Activated CD4-positive, alpha-beta T cell treated with anti-CD3 and anti-CD28 coated beads, Interleukin-2, amount 10 ng/mL, durations not matched to agents 24 days and 14 days (primary cell): ENCODE measurements around the gene TBATA. TPM values are rescaled to one million over a fixed set of nuclear protein-coding genes. Genes with fewer than 3 reads are reported as not detected.

Experiments used
- DNase-seq: peaks from one replicate; pipeline ENCODE4 v3.0.0; 2022
- H3K27ac Mint-ChIP-seq: one replicate; pipeline ENCODE4 v1.8.0; 2022; ENCODE audit warnings: mild to moderate bottlenecking, mixed read lengths
- H3K27me3 Mint-ChIP-seq: one replicate; pipeline ENCODE4 v1.8.0; 2022; ENCODE audit warnings: mixed read lengths
- H3K36me3 Mint-ChIP-seq: one replicate; pipeline ENCODE4 v1.8.0; 2022; ENCODE audit warnings: low read depth, mild to moderate bottlenecking, mixed read lengths
- H3K4me1 Mint-ChIP-seq: one replicate; pipeline ENCODE4 v1.8.0; 2021; ENCODE audit warnings: mixed read lengths
- H3K4me3 Mint-ChIP-seq: one replicate; pipeline ENCODE4 v1.8.0; 2022; ENCODE audit warnings: mild to moderate bottlenecking, moderate library complexity, mixed read lengths
- H3K9me3 Mint-ChIP-seq: one replicate; pipeline ENCODE4 v1.8.0; 2021; ENCODE audit warnings: mixed read lengths
- intact Hi-C: fragments of 100-400 bp; cut with micrococcal nuclease; formaldehyde crosslinking; loops from one replicate; pipeline ENCODE4 v1.15.1; 2023
- total RNA-seq: library from RNA; stranded (reverse); gene quantifications from 2 replicates; pipeline ENCODE4 v1.2.3, GENCODE V29; 2022

Gene TBATA
- total RNA-seq, 1 donor from 2014 or later: not detected

DNA sequence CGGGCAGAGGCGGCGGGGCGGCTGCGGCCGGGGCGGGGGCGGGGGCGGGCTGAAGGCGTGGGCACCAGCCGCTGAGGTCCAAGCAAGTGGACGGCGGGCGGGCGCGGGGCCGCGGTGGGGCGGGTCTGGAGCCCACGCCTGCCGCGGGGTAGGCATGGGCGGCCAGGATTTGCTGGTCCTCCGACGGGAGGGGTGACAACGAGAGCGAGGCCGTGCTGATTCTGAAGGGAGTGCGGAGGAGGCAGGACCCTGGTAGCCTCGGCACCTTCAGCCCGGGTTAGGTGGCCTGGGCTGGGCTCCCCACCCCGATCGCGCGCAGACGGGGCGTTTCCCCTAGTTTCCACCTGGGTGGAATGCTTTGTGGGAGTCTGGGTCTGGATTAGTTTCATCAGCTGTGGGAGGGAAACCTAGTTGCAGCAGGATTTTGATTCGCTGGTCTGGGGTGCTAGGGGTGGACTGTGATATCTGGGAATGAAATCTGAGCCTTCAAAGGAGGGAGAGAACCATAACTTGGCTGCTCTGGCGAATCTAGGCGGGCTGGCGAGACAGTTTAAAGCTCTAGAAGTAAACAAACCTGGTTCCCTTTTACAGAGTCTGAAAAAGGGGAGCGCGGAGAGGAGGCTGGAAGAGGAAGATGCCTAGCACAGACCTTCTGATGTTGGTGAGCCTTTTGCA lies 31.2 kb upstream of the TBATA start:
- peaks cover 36% of the 10 kb centered on the region for H3K36me3 Mint-ChIP-seq
- peak; percentile 82 for DNase-seq
- no peaks in the 10 kb centered on the region for H3K27me3 Mint-ChIP-seq
- H3K4me3 Mint-ChIP-seq: peak overlapping the region; percentile 97
- H3K4me1 Mint-ChIP-seq: peaks cover 32% of the 10 kb centered on the region
- intact Hi-C loops: loop anchor here (1.0 to 5.0 kb wide), 2 partner anchors 17 to 46 kb away; no protein-coding TSS in a partner anchor
- no peaks in the 10 kb centered on the region for H3K9me3 Mint-ChIP-seq
- peak overlapping the region; percentile 90 for H3K27ac Mint-ChIP-seq

DNA sequence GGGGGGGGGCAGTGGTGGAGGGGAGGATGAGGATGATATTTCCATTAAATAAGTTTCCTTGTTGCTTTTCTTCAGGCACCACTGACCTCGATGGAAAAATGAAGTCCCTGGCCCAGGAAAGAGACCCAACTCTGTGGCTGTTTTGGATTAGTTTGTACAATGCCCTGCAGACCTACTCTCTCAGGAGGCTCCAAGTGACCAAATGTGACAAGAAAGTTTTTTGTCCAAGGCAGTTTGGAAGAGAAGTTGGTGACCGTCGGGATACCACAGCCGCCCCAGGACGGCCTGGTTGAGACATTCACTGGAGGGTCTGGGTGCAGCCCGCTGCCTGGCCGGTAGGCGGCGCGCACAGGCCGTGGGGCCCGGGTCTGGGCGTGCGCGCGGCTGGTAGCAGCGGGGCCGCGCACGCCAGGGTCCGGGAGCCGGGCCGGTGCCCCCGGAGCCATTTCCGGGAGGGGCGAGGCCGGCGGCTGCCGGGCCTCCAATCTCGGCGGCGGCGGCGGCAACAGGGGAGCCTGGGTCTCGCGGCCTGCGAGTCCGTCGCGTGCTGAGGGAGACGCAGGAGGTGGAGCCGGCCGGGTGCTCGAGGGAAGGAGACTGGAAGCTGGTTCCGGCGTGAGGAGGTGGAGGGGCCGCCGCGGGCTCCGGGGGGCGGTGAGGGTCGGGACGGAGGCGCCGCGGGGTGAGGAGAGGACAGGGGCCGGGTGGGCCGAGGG lies 30.5 kb upstream of the TBATA start, which contains the start of gene SGPL1:
TSS of gene SGPL1 (plus strand) at position 445 of the 716 bp plus-strand sequence. CDS start 906 bp downstream, outside the sequence.
- DNase-seq: peak; percentile 96
- intact Hi-C loops: loop anchor here (1.0 to 5.0 kb wide), 4 partner anchors 18 to 265 kb away; no protein-coding TSS in a partner anchor
- H3K9me3 Mint-ChIP-seq: no peaks in the 10 kb centered on the region

DNA sequence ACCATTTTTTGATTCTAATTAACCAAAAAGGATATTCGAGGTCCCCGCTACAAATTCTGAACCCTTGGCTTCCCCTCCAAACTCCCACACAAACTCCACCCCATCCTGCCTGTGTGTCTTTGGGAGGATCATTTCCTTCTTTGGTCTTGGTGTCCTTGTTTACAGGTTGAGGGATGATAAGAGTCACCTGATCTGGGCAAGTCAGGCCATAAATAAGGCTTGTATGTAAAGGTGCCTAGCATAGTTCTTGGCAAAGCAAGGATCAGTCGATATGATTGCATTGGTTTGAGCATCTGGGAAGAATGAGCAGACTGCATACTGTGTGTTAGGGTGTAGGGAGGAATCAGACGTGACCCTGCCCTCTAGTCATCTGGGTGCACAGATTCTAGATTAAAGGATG lies 28.9 kb upstream of the TBATA start:
- Mint-ChIP-seq H3K9me3 (no peaks in the 10 kb centered on the region), H3K27me3 (no peaks in the 10 kb centered on the region), H3K4me3 (peak overlapping the region; percentile 28), H3K27ac (peak overlapping the region; percentile 4), H3K4me1 (peaks cover 21% of the 10 kb centered on the region), H3K36me3 (peaks cover 22% of the 10 kb centered on the region)
- DNase-seq: peak; percentile 53
- intact Hi-C loops: loop anchor here (2.0 kb wide), 1 partner anchor 263 kb away; no protein-coding TSS in a partner anchor

More for the DNA sequence above, 30.5 kb upstream of the TBATA start, which contains the start of gene SGPL1:
- Mint-ChIP-seq H3K27me3 (no peaks in the 10 kb centered on the region), H3K36me3 (peaks cover 30% of the 10 kb centered on the region), H3K27ac (peak within 1 kb of the TSS; percentile 90), H3K4me3 (peak within 1 kb of the TSS; percentile 97), H3K4me1 (peaks cover 26% of the 10 kb centered on the region)

DNA sequence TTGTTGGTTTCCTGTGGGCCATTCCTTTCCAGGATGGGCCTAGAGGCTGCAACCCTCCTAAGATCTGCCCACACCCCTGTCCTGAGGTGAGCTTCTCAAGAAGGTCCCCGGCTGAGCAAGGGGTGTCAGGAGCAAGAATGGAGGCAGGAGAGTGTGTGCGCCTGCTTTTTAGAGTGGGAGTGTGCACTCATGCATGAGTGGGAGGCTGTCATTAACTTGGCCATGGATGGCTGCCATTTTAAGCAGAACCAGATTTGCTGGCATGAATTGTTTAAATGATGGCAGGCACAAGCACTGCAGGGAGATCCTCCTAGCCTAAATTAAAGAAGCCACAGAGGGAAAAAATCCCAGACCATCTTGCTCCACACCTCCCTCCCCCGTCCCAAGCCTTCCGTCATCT lies 27.6 kb upstream of the TBATA start:
- Mint-ChIP-seq H3K27ac (no peak overlapping the region), H3K4me3 (no peak overlapping the region), H3K27me3 (no peaks in the 10 kb centered on the region), H3K4me1 (peaks cover 15% of the 10 kb centered on the region), H3K36me3 (peaks cover 12% of the 10 kb centered on the region), H3K9me3 (no peaks in the 10 kb centered on the region)
- intact Hi-C loops: no loop called here
- DNase-seq: no peak

DNA sequence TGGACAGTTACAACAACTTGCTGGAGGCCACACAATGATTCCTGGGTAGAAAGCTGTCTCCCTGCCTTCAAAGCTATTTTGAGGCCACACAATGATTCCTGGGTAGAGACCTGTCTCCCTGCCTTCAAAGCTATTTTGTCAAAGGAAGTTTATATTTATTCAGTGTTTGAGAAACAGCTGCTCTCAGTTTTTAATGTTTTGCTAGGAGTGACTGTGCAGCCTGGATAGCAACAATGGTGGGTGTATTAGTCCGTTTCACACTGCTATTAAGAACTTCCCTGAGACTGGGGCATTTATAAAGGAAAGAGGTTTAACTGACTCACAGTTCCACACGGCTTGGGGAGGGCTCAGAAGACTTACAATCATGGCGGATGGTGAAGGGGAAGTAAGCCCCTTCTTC lies 26.7 kb upstream of the TBATA start:
- H3K27me3 Mint-ChIP-seq: peaks cover 5% of the 10 kb centered on the region
- H3K27ac Mint-ChIP-seq: no peak overlapping the region
- peaks cover 6% of the 10 kb centered on the region for H3K36me3 Mint-ChIP-seq
- H3K4me1 Mint-ChIP-seq: peaks cover 11% of the 10 kb centered on the region
- intact Hi-C loops: no loop called here
- DNase-seq: no peak
- H3K4me3 Mint-ChIP-seq: no peak overlapping the region
- H3K9me3 Mint-ChIP-seq: peaks cover 4% of the 10 kb centered on the region

DNA sequence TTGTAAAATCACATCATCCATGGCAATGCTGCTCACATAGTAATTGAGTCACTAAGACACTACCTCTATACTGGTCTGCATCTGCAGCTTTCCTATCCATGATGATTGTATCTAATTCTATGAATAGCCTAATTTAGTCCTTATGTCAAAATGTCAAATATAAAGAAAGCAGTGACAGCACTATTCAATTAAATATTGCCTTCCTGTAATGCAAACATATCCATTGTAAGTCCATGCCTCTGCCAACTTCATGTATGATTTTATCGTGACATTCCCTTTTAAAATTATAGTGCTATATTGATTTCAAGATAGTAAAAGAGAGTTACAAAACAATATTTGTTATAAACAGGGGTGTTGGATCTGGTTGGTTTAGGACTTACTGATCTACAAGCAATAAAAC lies 25.8 kb upstream of the TBATA start:
- peaks cover 4% of the 10 kb centered on the region for H3K9me3 Mint-ChIP-seq
- no peak for DNase-seq
- no peak overlapping the region for H3K27ac Mint-ChIP-seq
- peaks cover 6% of the 10 kb centered on the region for H3K4me1 Mint-ChIP-seq
- H3K27me3 Mint-ChIP-seq: peaks cover 6% of the 10 kb centered on the region
- H3K4me3 Mint-ChIP-seq: no peak overlapping the region
- no peaks in the 10 kb centered on the region for H3K36me3 Mint-ChIP-seq
- intact Hi-C loops: no loop called here

DNA sequence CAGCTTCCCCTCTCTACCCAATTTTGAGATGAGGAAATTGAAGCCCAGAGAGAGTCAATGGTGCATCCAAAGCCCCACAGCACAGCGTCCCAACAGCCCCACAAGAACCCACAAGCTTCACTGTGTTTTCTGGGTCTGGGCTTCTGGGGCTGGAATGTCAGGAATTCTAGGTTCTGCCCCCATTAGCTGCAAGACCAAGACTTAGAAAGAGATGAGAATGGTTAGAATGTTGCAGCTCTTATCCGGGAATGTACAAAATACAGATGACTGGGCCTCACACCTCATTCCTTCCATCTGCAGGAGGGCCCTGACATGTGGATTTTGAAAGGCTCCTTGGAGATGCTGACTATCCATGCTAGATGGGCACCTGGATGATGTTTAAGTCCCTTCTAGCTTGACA lies 24.5 kb upstream of the TBATA start:
- H3K9me3 Mint-ChIP-seq: peaks cover 8% of the 10 kb centered on the region
- intact Hi-C loops: no loop called here
- no peak overlapping the region for H3K27ac Mint-ChIP-seq
- DNase-seq: no peak
- H3K27me3 Mint-ChIP-seq: peaks cover 9% of the 10 kb centered on the region
- no peak overlapping the region for H3K4me3 Mint-ChIP-seq
- no peaks in the 10 kb centered on the region for H3K36me3 Mint-ChIP-seq
- peaks cover 3% of the 10 kb centered on the region for H3K4me1 Mint-ChIP-seq

DNA sequence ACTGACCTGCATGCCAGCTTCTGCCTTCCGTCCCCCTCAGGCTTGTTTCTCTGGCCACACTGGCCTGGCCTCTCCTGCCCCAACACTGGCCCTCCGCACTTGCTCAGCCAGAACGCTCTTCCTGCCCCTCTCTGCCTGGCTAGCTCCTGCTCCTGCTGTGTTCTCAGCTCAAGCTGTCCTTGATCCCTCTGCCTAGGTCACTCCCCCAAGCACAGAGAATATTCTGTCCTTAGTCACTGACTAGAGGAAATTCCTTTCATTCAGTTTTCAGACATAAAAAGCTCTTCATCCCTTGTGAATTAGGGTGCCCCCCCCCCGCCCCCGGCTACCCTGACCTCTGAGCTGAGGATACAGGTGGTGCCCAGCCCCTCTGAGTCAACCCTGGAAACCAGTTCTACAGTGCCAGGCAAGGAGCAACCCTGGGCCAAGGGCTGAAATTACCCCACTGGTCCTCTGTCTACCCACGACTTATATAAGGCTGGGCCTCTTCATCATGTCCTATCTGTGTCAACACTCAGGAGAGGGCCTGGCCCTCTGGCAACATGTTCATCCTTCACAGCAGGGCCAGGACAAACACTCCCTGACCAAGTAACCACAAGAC lies 23.9 kb upstream of the TBATA start:
- H3K27ac Mint-ChIP-seq: no peak overlapping the region

DNA sequence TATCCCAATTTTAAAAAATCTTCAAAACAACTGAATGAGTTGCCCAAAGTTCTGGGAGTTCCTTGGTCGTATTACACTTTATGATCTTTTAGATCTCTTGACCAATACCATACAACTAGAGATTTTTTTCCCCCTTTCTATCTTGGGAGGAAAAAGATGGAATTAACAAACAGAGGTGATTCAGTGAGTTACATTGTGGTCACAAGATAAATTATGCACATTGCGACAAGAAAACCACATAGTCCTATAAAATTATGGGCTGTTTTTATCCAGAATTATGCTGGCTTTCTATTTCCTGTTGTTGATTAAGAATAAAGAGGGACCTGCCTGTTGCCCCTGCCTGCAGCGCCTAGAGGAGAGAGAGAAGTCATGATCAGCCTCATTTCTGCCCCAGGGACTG lies 22.4 kb upstream of the TBATA start:
- Mint-ChIP-seq H3K4me1 (no peaks in the 10 kb centered on the region), H3K4me3 (no peak overlapping the region), H3K27ac (no peak overlapping the region), H3K9me3 (peaks cover 8% of the 10 kb centered on the region), H3K36me3 (no peaks in the 10 kb centered on the region), H3K27me3 (peaks cover 16% of the 10 kb centered on the region)
- intact Hi-C loops: no loop called here
- no peak for DNase-seq

More for the DNA sequence above, 23.9 kb upstream of the TBATA start:
- intact Hi-C loops: no loop called here
- H3K27me3 Mint-ChIP-seq: peaks cover 11% of the 10 kb centered on the region
- H3K36me3 Mint-ChIP-seq: no peaks in the 10 kb centered on the region
- peaks cover under 1% of the 10 kb centered on the region for H3K4me1 Mint-ChIP-seq
- DNase-seq: no peak
- no peak overlapping the region for H3K4me3 Mint-ChIP-seq
- H3K9me3 Mint-ChIP-seq: peaks cover 8% of the 10 kb centered on the region

DNA sequence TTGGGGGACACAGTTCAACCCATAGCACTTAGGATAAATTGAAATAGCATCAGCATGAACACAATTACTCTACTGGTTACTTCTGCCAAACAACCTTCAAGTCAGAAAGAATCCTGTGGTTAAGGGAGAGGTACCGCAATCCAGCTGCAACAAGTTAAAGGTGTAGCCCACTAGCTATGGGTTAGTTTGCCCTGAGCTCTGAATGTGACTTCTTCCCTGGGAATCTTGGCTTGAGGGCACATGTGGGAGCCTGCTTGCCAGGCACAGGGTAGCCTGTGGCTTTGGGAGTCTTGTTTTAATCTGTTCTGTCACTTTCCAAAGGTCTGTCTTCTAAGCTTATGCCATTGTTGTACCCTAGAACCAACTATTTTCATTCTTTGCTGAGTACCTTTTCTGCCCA lies 21.7 kb upstream of the TBATA start:
- H3K4me1 Mint-ChIP-seq: no peaks in the 10 kb centered on the region
- no peaks in the 10 kb centered on the region for H3K36me3 Mint-ChIP-seq
- no peak overlapping the region for H3K4me3 Mint-ChIP-seq
- peak; percentile 41 for DNase-seq
- intact Hi-C loops: no loop called here
- peaks cover 23% of the 10 kb centered on the region for H3K27me3 Mint-ChIP-seq
- peaks cover 8% of the 10 kb centered on the region for H3K9me3 Mint-ChIP-seq
- no peak overlapping the region for H3K27ac Mint-ChIP-seq

DNA sequence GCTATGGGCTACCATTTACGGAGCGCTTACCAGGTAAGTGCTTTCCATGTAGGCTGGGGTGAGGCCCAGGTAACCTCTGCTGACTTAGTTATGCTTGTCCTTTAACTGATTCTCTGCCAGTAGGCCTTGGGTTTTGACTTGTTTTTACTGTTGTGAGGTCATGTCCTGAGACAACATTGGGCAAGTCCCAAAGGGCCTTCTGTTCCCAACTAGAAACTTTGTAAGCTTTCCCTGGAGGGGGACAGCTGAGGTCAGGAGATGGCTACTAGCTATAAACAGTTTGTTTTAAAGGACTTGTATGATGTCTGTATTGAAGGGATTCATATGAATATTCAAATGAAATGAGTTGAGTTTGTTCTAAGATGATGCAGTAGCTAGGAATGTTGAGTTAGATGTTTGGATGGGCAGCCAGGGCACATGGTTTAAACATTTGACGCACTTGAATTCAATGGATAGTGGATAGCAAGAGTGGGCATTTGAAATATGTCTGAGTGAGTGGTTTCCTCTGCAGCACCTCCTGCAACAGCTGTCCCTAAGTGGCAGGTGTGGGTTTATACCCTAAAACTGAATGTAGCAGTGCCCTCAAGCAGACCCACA lies 20.5 kb upstream of the TBATA start:
- Mint-ChIP-seq H3K36me3 (no peaks in the 10 kb centered on the region), H3K4me1 (no peaks in the 10 kb centered on the region), H3K9me3 (peaks cover 8% of the 10 kb centered on the region), H3K4me3 (no peak overlapping the region), H3K27me3 (peaks cover 30% of the 10 kb centered on the region), H3K27ac (no peak overlapping the region)
- intact Hi-C loops: no loop called here
- peak; percentile 36 for DNase-seq

DNA sequence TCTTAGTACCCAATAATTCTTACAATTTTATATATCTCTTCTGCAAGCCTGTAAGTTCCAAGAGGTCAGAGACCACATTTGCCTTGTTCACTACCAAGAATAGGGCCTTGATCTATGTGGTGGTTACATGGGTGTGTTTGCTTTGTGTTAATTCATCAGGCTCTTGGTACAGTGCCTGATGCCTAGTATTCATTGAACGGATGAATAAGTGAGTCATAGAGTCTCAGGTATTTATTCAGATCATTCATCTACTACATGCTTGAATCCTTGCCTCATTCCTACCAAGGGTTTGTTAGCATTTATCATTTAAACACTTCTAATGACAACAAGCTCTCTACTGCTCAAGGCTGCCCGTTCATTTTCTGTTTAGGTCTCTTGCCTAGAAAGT lies 19.2 kb upstream of the TBATA start:
- Mint-ChIP-seq H3K27me3 (peaks cover 32% of the 10 kb centered on the region), H3K4me3 (no peak overlapping the region), H3K36me3 (no peaks in the 10 kb centered on the region), H3K9me3 (peaks cover 8% of the 10 kb centered on the region), H3K4me1 (no peaks in the 10 kb centered on the region), H3K27ac (no peak overlapping the region)
- intact Hi-C loops: no loop called here
- no peak for DNase-seq

DNA sequence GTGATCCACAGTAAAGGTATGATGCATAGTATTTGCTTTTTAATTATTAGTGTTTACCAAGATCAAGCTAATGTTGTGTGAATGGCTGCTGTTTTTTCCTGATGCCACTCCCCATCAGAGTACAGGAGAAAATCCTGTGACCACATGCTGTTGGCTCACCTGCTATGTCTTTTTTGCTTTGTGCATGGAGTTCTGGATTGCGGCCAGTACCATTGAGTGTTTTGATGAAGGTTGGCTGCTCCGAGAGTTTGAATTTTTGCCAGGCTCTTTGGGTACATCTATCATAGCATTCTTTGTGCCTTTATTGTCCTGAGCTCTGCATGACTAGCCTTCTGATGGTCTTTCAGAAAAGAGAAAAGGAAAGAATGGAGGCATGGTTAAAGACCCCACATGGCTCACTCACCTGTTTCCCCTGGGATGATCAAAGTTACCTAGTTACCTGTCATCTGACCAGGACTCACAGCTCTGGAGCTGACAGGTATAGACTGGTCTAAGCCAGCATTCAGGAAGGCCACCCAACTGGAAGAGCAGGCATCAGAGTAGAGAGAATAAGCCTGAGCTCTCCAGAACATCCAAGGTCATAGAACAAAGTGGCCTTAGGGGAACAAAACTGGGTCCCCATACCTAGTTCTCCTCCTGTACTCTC lies 18.7 kb upstream of the TBATA start:
- Mint-ChIP-seq H3K27me3 (peaks cover 34% of the 10 kb centered on the region), H3K4me3 (no peak overlapping the region), H3K4me1 (no peaks in the 10 kb centered on the region), H3K36me3 (no peaks in the 10 kb centered on the region), H3K9me3 (peaks cover 8% of the 10 kb centered on the region), H3K27ac (no peak overlapping the region)
- intact Hi-C loops: no loop called here
- DNase-seq: peak; percentile 15
